HG03342 (cell line): Measurements from ENCODE around the gene AGRN.
A peak's percentile ranks its signal among the peaks of the same experiment; 100 is the strongest.
"Not testable (repeated sequence)": the region's sequence is repeated elsewhere in the genome, so short reads cannot be mapped to it uniquely, and the experiment has no call there.

Source experiments
- ATAC-seq: cut with Tn5 transposase; IDR thresholded peaks from one replicate; pipeline ENCODE4 v1.9.1; 2021; ENCODE audit warnings: mild to moderate bottlenecking, moderate library complexity; ENCODE audit not compliant: unreplicated experiment

AGRN gene

DNA sequence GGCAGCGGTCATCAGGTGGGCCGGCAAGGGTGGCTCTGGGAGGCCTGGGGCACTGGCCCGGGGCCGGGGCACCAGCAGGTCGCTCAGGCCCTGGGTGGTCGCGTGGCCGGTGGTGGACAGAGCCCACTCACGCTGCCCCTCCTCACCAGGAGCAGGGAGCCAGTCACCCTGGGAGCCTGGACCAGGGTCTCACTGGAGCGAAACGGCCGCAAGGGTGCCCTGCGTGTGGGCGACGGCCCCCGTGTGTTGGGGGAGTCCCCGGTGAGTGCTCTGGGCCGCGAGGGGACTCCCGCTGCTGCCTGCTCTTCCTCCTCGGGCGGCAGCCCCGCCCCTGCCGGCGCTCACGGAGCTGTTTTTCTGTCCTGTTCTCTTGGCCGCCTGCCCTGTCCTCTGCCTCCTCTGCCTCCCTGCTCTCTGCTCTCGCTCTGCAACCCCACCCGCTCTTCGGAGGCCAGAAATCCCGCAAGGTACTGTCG is 30.7 kb downstream of the AGRN start:
- ATAC-seq = no peak

DNA sequence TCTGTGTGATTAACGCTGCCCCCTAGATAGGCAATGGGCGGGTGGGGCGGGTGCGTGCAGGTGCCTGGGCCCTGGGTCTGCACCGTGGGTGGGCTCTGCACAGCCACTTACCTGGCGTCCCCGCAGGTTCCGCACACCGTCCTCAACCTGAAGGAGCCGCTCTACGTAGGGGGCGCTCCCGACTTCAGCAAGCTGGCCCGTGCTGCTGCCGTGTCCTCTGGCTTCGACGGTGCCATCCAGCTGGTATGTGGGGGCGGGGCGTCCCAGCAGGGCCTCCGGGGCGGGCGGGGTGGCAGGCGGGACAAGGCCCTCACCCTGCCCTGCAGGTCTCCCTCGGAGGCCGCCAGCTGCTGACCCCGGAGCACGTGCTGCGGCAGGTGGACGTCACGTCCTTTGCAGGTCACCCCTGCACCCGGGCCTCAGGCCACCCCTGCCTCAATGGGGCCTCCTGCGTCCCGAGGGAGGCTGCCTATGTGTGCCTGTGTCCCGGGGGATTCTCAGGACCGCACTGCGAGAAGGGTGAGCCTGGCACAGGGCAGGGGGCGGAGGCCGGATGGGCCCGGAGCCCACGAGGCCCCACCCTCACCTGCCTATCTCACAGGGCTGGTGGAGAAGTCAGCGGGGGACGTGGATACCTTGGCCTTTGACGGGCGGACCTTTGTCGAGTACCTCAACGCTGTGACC is 31.3 kb downstream of the AGRN start:
- no peak for ATAC-seq

DNA sequence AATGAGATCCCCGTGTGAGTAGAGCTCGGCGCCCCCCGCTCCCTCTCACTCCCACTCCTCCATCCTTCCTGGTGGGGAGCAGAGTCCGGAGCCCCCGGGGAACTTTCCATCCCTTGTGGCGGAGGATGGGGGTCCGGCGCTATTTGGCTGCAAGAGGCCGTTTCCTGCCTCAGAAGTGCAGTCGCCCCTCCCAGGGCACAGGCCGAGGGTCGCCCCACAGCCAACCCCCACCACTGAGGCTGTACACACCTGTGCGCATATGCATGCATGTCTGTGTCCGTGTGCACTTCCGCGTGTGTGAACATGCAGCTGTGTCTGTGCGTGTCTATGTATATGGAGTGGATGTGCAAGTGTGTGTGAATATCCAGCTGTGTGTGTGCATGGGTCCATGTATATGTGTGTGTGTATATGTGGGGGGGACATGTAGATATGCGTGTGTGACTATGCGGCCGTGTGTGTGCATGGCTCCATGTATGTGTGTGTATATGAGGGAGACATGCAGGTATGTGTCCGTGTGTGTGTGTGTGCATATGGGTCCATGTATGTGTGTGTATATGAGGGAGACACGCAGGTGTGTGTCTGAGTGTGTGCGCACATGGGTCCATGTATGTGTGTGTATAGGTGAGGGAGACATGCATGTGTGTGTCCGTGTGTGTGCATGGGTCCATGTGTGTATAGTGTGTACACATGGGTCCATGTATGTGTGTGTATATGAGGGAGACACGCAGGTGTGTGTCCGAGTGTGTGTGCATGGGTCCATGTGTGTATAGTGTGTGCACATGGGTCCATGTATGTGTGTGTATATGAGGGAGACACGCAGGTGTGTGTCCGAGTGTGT is 32.3 kb downstream of the AGRN start:
- no peak for ATAC-seq

- ATAC-seq = no peak
Measured at GRCh38 chr1:1053022-1053421, 33.1 kb downstream of the AGRN start.

DNA sequence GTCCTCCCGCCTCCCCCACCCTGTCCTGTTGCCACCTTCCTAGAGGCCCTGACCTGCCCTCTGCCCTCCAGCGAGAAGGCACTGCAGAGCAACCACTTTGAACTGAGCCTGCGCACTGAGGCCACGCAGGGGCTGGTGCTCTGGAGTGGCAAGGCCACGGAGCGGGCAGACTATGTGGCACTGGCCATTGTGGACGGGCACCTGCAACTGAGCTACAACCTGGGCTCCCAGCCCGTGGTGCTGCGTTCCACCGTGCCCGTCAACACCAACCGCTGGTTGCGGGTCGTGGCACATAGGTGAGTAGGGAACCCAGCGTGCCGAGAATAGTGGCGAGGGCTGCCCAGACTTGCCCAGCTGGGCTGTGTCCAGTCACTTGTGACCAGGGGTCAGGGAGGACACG is 33.8 kb downstream of the AGRN start:
- no peak for ATAC-seq

DNA sequence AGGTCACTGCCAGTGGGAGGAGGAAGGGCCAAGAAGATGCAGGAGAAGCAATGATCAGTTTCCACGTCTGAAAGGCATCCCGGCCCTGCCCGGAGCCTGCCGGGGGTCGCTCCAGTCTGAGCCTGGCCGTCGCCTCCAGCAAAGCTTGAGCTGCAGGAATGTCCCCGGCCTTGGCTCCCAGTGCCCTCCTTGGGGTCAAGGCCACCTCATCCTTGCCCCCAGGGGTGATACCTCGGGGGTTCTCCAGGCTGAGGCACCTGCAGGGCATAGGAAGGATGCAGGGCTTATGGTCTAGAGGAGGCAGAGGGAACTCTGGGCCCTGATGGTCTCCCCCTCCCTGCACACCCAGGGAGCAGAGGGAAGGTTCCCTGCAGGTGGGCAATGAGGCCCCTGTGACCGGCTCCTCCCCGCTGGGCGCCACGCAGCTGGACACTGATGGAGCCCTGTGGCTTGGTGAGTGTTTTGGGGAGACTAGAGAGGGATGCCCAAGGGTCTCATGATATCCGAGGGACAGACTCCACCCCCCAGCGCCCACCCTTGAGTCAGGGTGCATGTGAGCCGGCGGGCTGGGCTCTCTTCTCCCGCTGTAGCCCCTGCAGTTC is 34.3 kb downstream of the AGRN start:
- no peak for ATAC-seq

- no peak for ATAC-seq
Measured at GRCh38 chr1:1054971-1055370, 35.1 kb downstream of the AGRN start.

- no peak for ATAC-seq
Measured at GRCh38 chr1:1055841-1056736, 36.2 kb downstream of the AGRN start.

DNA sequence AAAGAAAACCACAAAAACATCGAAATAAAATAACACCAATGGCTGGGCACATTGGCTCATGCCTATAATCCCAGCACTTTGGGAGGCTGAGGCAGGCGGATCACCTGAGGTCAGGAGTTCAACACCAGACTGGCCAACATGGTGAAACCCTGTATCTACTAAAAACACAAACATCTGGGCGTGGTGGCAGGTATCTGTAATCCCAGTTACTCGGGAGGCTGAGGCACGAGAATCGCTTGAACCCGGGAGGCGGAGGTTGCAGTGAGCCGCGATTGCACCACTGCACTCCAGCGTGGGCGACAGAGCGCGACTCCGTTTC is 37.8 kb downstream of the AGRN start:
- ATAC-seq = not testable (repeated sequence)

DNA sequence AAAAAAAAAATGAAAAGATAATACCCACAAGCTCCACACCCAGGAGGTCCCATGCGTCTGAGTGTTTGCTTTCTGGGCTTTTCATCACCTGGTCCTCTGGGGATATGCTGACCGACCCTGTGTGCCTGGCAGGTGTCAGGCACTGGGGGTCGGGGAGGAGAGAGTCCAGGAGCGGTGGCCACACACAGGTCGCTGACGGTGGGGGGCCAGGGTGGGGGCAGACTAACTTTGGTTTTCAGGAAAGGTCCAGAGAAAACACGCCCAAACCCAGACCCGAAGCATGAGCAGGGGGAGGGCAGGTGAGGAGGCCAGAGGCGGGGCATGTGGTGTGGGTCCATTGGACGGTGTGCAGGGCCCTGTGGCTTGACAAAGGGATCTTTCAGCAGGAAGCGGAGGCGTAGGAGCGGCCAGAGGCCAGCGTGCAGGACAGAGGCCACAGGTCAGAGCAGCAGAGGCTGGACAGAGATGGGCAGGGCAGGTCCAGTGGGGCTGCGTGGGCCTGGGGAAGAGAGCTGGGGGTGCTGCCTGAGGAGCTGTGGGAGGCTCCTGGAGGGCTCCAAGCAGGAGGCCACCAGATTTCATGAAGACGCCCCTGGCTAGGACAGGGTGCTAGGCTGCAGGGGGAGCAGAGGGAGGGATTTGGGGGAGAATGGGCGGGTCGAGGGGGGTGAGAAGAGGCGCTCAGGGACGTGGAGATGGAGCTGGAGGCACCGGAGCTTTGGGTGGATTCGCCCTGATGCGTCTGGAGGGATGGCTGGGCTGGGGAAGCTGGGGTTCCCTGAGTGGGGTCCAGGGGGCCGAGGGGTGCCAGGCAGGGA is 38.4 kb downstream of the AGRN start:
- ATAC-seq = no peak

- ATAC-seq = peak; percentile 34
Measured at GRCh38 chr1:1058921-1059493, 39.1 kb downstream of the AGRN start.

DNA sequence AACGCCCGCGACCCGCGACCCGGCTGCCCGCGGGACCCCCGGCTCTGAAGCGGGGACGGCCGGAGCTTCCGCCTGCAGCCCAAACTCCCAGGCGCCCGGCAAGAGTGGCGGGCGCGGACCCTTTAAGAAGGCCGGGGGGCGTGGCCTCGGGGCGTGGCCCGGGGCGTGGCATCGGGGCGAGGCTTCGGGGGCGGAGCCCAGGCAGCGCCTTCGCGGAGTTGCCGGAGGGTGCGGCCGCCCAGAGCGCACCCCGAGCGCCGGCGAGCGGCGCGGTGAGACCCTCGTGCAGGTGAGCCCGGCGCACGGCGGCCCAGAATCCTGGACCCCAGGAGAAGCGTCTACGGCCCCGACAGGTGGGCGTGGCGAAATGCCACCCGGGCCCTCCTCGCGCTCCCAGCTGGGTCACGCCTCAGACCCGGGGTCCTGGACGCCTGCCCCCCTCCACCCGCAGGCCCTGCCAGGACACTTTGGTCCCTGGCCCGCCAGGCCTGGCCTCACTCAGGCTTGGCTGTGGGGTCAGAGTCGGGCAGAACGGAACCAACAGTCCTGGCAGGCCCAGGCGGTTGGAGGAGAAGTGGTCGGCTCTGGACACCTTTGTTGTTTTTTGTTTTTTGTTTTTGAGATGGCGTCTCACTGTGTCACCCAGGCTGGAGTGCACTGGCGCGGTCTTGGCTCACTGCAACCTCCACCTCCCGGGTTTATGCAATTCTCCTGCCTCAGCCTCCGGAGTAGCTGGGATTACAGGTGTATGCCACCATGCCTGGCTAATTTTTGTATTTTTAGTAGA is 39.8 kb downstream of the AGRN start:
- ATAC-seq = peak; percentile 71

DNA sequence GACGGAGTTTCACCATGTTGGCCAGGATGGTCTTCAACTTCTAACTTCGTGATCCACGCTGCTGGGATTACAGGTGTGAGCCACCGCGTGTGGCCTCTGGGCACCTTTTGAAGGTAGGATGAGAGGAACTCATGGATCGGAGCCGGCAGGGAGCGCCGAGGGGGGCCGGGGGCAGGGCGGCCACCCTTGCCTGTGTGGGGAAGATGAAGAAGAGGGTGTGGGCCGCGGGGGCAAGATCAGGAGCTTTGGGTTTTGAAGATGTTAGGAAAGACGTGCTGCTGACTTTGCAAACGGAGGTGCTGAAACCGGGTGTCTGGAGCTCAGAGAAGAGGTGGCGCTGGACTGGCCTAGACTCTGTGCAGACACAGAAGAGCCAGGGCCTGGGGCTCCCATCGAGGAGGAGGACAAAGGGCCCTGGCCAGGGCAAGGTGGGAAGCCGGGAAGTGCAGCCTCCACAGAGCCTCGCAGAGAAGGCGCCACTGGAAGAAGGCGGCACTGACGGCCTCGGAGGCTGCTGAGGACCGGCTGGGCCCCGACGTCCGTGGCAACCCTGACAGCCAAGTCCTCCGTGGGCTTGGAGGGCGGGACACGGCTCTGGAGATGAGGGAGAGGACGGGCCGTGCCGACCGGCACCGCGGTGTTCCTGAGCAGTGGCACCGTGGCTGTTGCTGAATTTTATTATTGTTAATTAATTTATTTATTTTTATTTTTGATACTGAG is 40.5 kb downstream of the AGRN start:
- no peak for ATAC-seq

GRCh38 chr1:1061682-1062345 is 41.9 kb downstream of the AGRN start:
- no peak for ATAC-seq

- ATAC-seq = no peak
Measured at GRCh38 chr1:1062348-1063163, 42.6 kb downstream of the AGRN start.

DNA sequence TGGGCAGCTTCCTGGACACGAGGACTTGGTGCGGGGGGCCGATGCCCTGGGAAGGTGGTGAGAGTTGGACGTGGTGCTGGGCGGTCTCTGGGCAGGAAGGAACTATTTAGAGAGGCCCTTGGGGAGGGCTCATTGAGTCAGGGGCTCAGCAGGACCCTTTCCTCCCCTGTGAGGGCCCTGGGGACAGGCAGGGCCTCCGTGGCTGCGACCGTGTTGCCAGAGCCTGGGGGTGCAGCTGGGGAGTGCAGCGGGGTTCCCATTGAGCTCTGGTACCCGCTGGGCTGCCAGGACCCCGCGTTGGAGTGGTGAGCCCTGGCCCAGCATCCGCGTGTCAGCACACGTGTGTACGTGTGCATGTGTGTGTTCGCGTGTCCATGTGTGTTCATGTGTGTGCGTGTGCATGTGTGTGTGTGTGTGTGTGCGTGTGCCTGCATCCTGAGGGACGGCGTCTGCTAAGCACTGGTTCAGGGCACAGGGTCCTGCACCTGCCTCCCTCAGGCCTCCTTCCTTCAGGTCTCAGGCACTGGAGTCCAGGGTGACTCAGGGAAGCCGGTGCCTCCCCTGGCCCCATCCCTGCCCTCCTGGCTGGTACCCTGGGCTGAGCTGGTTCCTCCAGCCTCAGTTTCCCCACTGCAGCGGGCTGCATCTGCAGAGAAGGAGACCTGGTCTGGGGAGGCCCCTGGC is 43.5 kb downstream of the AGRN start:
- no peak for ATAC-seq
